Measurements from ENCODE around the gene ARHGDIA.
A peak's percentile ranks its signal among the peaks of the same experiment; 100 is the strongest.

ARHGDIA gene

GRCh38 chr17:81834831-81835267 lies 36.3 kb downstream of the ARHGDIA start, which contains the start of gene PPP1R27:
Gene PPP1R27 (minus strand): TSS chr17:81835050. CDS start chr17:81834953, 97 bp downstream.
- DNase-seq, result no peak
- TF ChIP-seq CTCF (IDR thresholded peaks at IDR 0.05), result no peak
- Mint-ChIP-seq H3K27ac (peak within 1 kb of the TSS; percentile 92), H3K27me3 (ENCODE audit: low read depth, poor library complexity) (peaks cover 7% of the 10 kb centered on the region), H3K4me3 (peak within 1 kb of the TSS; percentile 84), H3K4me1 (peaks cover 60% of the 10 kb centered on the region), H3K9me3 (no peaks in the 10 kb centered on the region), H3K36me3 (ENCODE audit: low read depth) (no peaks in the 10 kb centered on the region)

- Mint-ChIP-seq H3K4me1 (peaks cover 61% of the 10 kb centered on the region), H3K36me3 (ENCODE audit: low read depth) (no peaks in the 10 kb centered on the region), H3K27me3 (ENCODE audit: low read depth, poor library complexity) (peaks cover 7% of the 10 kb centered on the region), H3K27ac (peak overlapping the region; percentile 92), H3K9me3 (no peaks in the 10 kb centered on the region), H3K4me3 (peak overlapping the region; percentile 84)
- no peak for TF ChIP-seq CTCF (IDR thresholded peaks at IDR 0.05)
- no peak for DNase-seq
These were observed 37.0 kb downstream of the ARHGDIA start for GRCh38 chr17:81833921-81834830.

GRCh38 chr17:81833160-81833920 lies 37.8 kb downstream of the ARHGDIA start, which contains the start of gene MCRIP1:
Gene MCRIP1 (minus strand): TSS chr17:81833291. CDS start chr17:81824506, 8,785 bp downstream.
- TF ChIP-seq CTCF (IDR thresholded peaks at IDR 0.05), result no peak
- peaks cover 7% of the 10 kb centered on the region for H3K27me3 Mint-ChIP-seq (ENCODE audit: low read depth, poor library complexity)
- peak within 1 kb of the TSS; percentile 88 for H3K4me3 Mint-ChIP-seq
- no peaks in the 10 kb centered on the region for H3K36me3 Mint-ChIP-seq (ENCODE audit: low read depth)
- no peaks in the 10 kb centered on the region for H3K9me3 Mint-ChIP-seq
- peak within 1 kb of the TSS; percentile 92 for H3K27ac Mint-ChIP-seq
- peaks cover 60% of the 10 kb centered on the region for H3K4me1 Mint-ChIP-seq
- peak; percentile 97 for DNase-seq

- Mint-ChIP-seq H3K4me1 (peaks cover 57% of the 10 kb centered on the region), H3K36me3 (ENCODE audit: low read depth) (no peaks in the 10 kb centered on the region), H3K27ac (no peak overlapping the region), H3K4me3 (peak overlapping the region; percentile 88), H3K9me3 (no peaks in the 10 kb centered on the region), H3K27me3 (ENCODE audit: low read depth, poor library complexity) (peaks cover 7% of the 10 kb centered on the region)
- TF ChIP-seq CTCF (IDR thresholded peaks at IDR 0.05), result no peak
- no peak for DNase-seq
These were observed 38.5 kb downstream of the ARHGDIA start for GRCh38 chr17:81832608-81833159.

- Mint-ChIP-seq H3K4me1 (peaks cover 54% of the 10 kb centered on the region), H3K36me3 (ENCODE audit: low read depth) (no peaks in the 10 kb centered on the region), H3K27me3 (ENCODE audit: low read depth, poor library complexity) (peaks cover 7% of the 10 kb centered on the region), H3K9me3 (no peaks in the 10 kb centered on the region), H3K27ac (no peak overlapping the region), H3K4me3 (peak overlapping the region; percentile 88)
- no peak for TF ChIP-seq CTCF (IDR thresholded peaks at IDR 0.05)
- no peak for DNase-seq
These were observed 39.1 kb downstream of the ARHGDIA start for GRCh38 chr17:81831957-81832607.

All from nephron progenitor cell (in vitro differentiated cells).